Measurements from ENCODE around the gene KANSL2.
"Not testable (repeated sequence)": the region's sequence is repeated elsewhere in the genome, so short reads cannot be mapped to it uniquely, and the experiment has no call there.

The KANSL2 gene

GRCh38 chr12:48683534-48683933, 1.5 kb upstream of the KANSL2 start:
- DNase-seq (ENCODE audit: low spot score) = no peak

GRCh38 chr12:48682927-48683326, 889 bp upstream of the KANSL2 start:
- no peak for DNase-seq (ENCODE audit: low spot score)

GRCh38 chr12:48682533-48682905, 481 bp upstream of the KANSL2 start:
- not testable (repeated sequence) for DNase-seq (ENCODE audit: low spot score)

- DNase-seq (ENCODE audit: low spot score) = no peak
These were observed 684 bp downstream of the KANSL2 start for GRCh38 chr12:48681399-48681709.

- no peak for DNase-seq (ENCODE audit: low spot score)
These were observed 1.2 kb downstream of the KANSL2 start for GRCh38 chr12:48680861-48681260.

GRCh38 chr12:48678551-48679185, 3.4 kb downstream of the KANSL2 start:
- DNase-seq (ENCODE audit: low spot score) = no peak

- no peak for DNase-seq (ENCODE audit: low spot score)
These were observed 10.7 kb downstream of the KANSL2 start for GRCh38 chr12:48671231-48671856.

GRCh38 chr12:48668996-48669395, 13.0 kb downstream of the KANSL2 start:
- DNase-seq (ENCODE audit: low spot score) = no peak

- no peak for DNase-seq (ENCODE audit: low spot score)
These were observed 22.2 kb downstream of the KANSL2 start for GRCh38 chr12:48659863-48660262.

GRCh38 chr12:48651681-48652080, 30.4 kb downstream of the KANSL2 start:
- no peak for DNase-seq (ENCODE audit: low spot score)

GRCh38 chr12:48645354-48645753, 36.7 kb downstream of the KANSL2 start:
- DNase-seq (ENCODE audit: low spot score) = not testable (repeated sequence)

GRCh38 chr12:48643011-48643410, 39.0 kb downstream of the KANSL2 start:
- DNase-seq (ENCODE audit: low spot score) = no peak

GRCh38 chr12:48641752-48642555, 40.1 kb downstream of the KANSL2 start:
- DNase-seq (ENCODE audit: low spot score) = not testable (repeated sequence)

GRCh38 chr12:48640854-48641253, 41.2 kb downstream of the KANSL2 start:
- DNase-seq (ENCODE audit: low spot score) = no peak

GRCh38 chr12:48640428-48640827, 41.6 kb downstream of the KANSL2 start:
- DNase-seq (ENCODE audit: low spot score) = no peak

- no peak for DNase-seq (ENCODE audit: low spot score)
These were observed 51.0 kb downstream of the KANSL2 start for GRCh38 chr12:48631071-48631470.

GRCh38 chr12:48630346-48630745, 51.7 kb downstream of the KANSL2 start:
- DNase-seq (ENCODE audit: low spot score) = no peak

GRCh38 chr12:48629541-48629940, 52.5 kb downstream of the KANSL2 start:
- DNase-seq (ENCODE audit: low spot score) = no peak

- DNase-seq (ENCODE audit: low spot score) = no peak
These were observed 54.5 kb downstream of the KANSL2 start for GRCh38 chr12:48627556-48627955.

GRCh38 chr12:48622997-48623396, 59.0 kb downstream of the KANSL2 start:
- DNase-seq (ENCODE audit: low spot score) = not testable (repeated sequence)

GRCh38 chr12:48618541-48618940, 63.5 kb downstream of the KANSL2 start:
- DNase-seq (ENCODE audit: low spot score) = peak; percentile 65

- DNase-seq (ENCODE audit: low spot score) = no peak
These were observed 66.4 kb downstream of the KANSL2 start for GRCh38 chr12:48615681-48616080.

- no peak for DNase-seq (ENCODE audit: low spot score)
These were observed 68.7 kb downstream of the KANSL2 start for GRCh38 chr12:48613321-48613720.
